K562 (cell line): Measurements from ENCODE around the gene VSTM1. TPM values are rescaled to one million over a fixed set of nuclear protein-coding genes. Genes with fewer than 3 reads are reported as not detected.

ENCODE experiments used
- ATAC-seq: fragments of 200-7000 bp; cut with Tn5 transposase; 3 replicates; pipeline ENCODE4 v1.9.1; 2020; ENCODE audit warnings: moderate library complexity
- BruUV-seq: library from RNA; stranded (reverse); fragments of 400-500 nt; replicated peaks from 2 replicates; lab custom pipeline; 2021; lab: Mats Ljungman, UMichigan
- CTCF ChIA-PET: fragments of 300-600 bp; formaldehyde crosslinking; extraction: SDS; loops from one replicate; lab custom pipeline; 2021; ENCODE audit warnings: low intra/inter-chr PET ratio; lab: Yijun Ruan, JAX
- POLR2A ChIA-PET: fragments of 300-600, 350-650 bp; sonication (Branson Sonifier 250); formaldehyde crosslinking; extraction: SDS; loops from one replicate; lab custom pipeline; 2021; ENCODE audit warnings: antibody characterized with exemption, inconsistent platforms; lab: Yijun Ruan, JAX
- DNase-seq, 4 experiments: peaks; one replicate each; pipeline versions ENCODE4 v3.0.0 to v3.0.0-alpha.2; 2011 to 2018; ENCODE audit warnings: low spot score in 3 of 4, mixed read lengths in 3 of 4; ENCODE audit errors: extremely low read depth in 1 of 4
- FAIRE-seq: peaks from 2 replicates; lab custom pipeline; 2011; peaks lifted over from hg19 to GRCh38; lab: Jason Lieb, UNC
- H2AFZ ChIP-seq: 2 replicates; pipeline ENCODE4 v1.6.0; 2011; ENCODE audit warnings: low read depth, low read length, control low read depth, inconsistent platforms
- H3K27ac ChIP-seq: fragments of 200-600 bp; 3 replicates; pipeline ENCODE4 v1.8.0; 2011; ENCODE audit warnings: low read depth, mild to moderate bottlenecking, control low read depth, inconsistent platforms, low read length, moderate library complexity, mixed read lengths; ENCODE audit errors: extremely low read depth
- H3K27me3 ChIP-seq, 2 experiments: fragments of 300-600 bp in 1 of 2; 2 replicates in 1 of 2; 3 replicates in 1 of 2; pipeline versions ENCODE4 v1.6.0 to v1.8.0; 2011; ENCODE audit warnings: inconsistent platforms in 2 of 2, low read length in 2 of 2, mild to moderate bottlenecking in 1 of 2, mixed read lengths in 1 of 2, moderate library complexity in 1 of 2; ENCODE audit not compliant: control insufficient read depth in 2 of 2, insufficient read depth in 2 of 2
- H3K36me3 ChIP-seq: fragments of 300-600 bp; 3 replicates; pipeline ENCODE4 v1.8.0; 2011; ENCODE audit warnings: mild to moderate bottlenecking, low read length, inconsistent platforms; ENCODE audit not compliant: control insufficient read depth, insufficient read depth
- H3K4me1 ChIP-seq, 2 experiments: fragments of 200-600 bp in 1 of 2; replicated peaks in 1 of 2; 2 replicates in 1 of 2; 3 replicates in 1 of 2; pipeline versions ENCODE4 v1.5.1 to v1.8.0; 2011; ENCODE audit warnings: inconsistent platforms in 2 of 2, low read length in 2 of 2, mild to moderate bottlenecking in 1 of 2, mixed read lengths in 1 of 2, moderate library complexity in 1 of 2; ENCODE audit not compliant: control insufficient read depth in 2 of 2, insufficient read depth in 2 of 2
- H3K4me2 ChIP-seq: 2 replicates; pipeline ENCODE4 v1.6.1; 2011; ENCODE audit warnings: low read length, control low read depth, inconsistent platforms, mixed read lengths; ENCODE audit not compliant: insufficient read depth
- H3K4me3 ChIP-seq: fragments of 200-600 bp; sonication (generic), shearing (Covaris generic); 2 replicates; pipeline ENCODE4 v1.5.1; 2016; ENCODE audit warnings: control low read depth, inconsistent platforms
- H3K79me2 ChIP-seq: fragments of 200-600 bp; 3 replicates; pipeline ENCODE4 v1.8.0; 2011; ENCODE audit warnings: low read length, inconsistent platforms; ENCODE audit not compliant: control insufficient read depth, insufficient read depth
- H3K9ac ChIP-seq, 2 experiments: 2 replicates each; pipeline versions ENCODE4 v1.6.0 to v1.6.1; 2011; ENCODE audit warnings: low read depth in 2 of 2, low read length in 2 of 2, control low read depth in 1 of 2, inconsistent platforms in 1 of 2, mild to moderate bottlenecking in 1 of 2, mixed read lengths in 1 of 2; ENCODE audit not compliant: insufficient read depth in 1 of 2
- H3K9me1 ChIP-seq: one replicate; pipeline ENCODE4 v1.6.0; 2011; ENCODE audit warnings: inconsistent platforms, mild to moderate bottlenecking, low read length, moderate library complexity; ENCODE audit not compliant: control insufficient read depth, insufficient read depth
- H3K9me3 ChIP-seq: replicated peaks from 2 replicates; pipeline ENCODE4 v1.5.1; 2011; ENCODE audit warnings: low read depth, low read length, inconsistent platforms; ENCODE audit not compliant: control insufficient read depth, insufficient read depth
- H4K20me1 ChIP-seq: replicated peaks from 2 replicates; pipeline ENCODE4 v1.6.1; 2011; ENCODE audit warnings: low read length, inconsistent platforms, mixed read lengths; ENCODE audit not compliant: control insufficient read depth, insufficient read depth
- CBFB ChIP-seq: sonication (generic); formaldehyde crosslinking; IDR thresholded peaks from 2 replicates; pipeline ENCODE4 v1.4.0; 2020; ENCODE audit warnings: mild to moderate bottlenecking, missing genetic modification reagents
- CREBBP ChIP-seq: IDR thresholded peaks from one replicate; pipeline ENCODE4 v1.6.1; 2012; ENCODE audit warnings: low read depth, mild to moderate bottlenecking, control low read depth, inconsistent platforms, low read length
- FOXA1 ChIP-seq: fragments of 450-650 bp; IDR thresholded peaks from 2 replicates; pipeline ENCODE4 v1.6.1; 2016; ENCODE audit warnings: mild to moderate bottlenecking, borderline replicate concordance
- HMGN3 ChIP-seq: IDR thresholded peaks from 2 replicates; pipeline ENCODE4 v1.6.1; 2011; ENCODE audit warnings: borderline replicate concordance, low read depth, mild to moderate bottlenecking, mixed read lengths, low read length; ENCODE audit not compliant: insufficient read length; ENCODE audit errors: extremely low read depth
- HNRNPL ChIP-seq: fragments of 200-400 bp; formaldehyde crosslinking; IDR thresholded peaks from 2 replicates; pipeline ENCODE4 v1.6.1; 2017; ENCODE audit warnings: low read depth, mild to moderate bottlenecking, low read length
- IFI16 ChIP-seq: fragments of 250-450 bp; sonication (Bioruptor Pico); IDR thresholded peaks from 2 replicates; pipeline ENCODE4 v2.1.2; 2022; ENCODE audit warnings: mild to moderate bottlenecking, inconsistent platforms
- MEF2A ChIP-seq: IDR thresholded peaks from 2 replicates; pipeline ENCODE4 v1.6.1; 2011; ENCODE audit warnings: low read depth, mild to moderate bottlenecking, low read length, moderate library complexity; ENCODE audit not compliant: control insufficient read depth
- RFX5 ChIP-seq: IDR thresholded peaks from 2 replicates; pipeline ENCODE4 v1.6.1; 2011; ENCODE audit warnings: low read depth, mild to moderate bottlenecking, improper control_type of control experiment, low read length
- SRSF9 ChIP-seq: fragments of 200-400 bp; formaldehyde crosslinking; IDR thresholded peaks from 2 replicates; pipeline ENCODE4 v1.6.1; 2017; ENCODE audit warnings: low read depth, low read length, borderline replicate concordance
- ZNF551 ChIP-seq: fragments of 250-450 bp; sonication (Bioruptor Pico); IDR thresholded peaks from 2 replicates; pipeline ENCODE4 v1.5.0; 2021; ENCODE audit warnings: mild to moderate bottlenecking, moderate library complexity
- WGBS: fragments of 100-300 bp; shearing (Covaris generic); methylation state at CpG from one replicate; pipeline ENCODE4 v1.1.6; 2016; ENCODE audit warnings: low coverage, mixed read lengths; ENCODE audit not compliant: insufficient coverage; ENCODE audit errors: missing lambda C conversion rate; 5-methylcytosine and 5-hydroxymethylcytosine counted together
- in situ Hi-C: fragments of 300-500 bp; cut with MboI; formaldehyde crosslinking; loops from 4 replicates; pipeline ENCODE4 v1.15.0; 2018; ENCODE audit warnings: inconsistent platforms, mixed read lengths
- intact Hi-C: fragments of 100-400 bp; cut with micrococcal nuclease; formaldehyde crosslinking; loops from 2 replicates; pipeline ENCODE4 v1.14.2; 2022
- polyA plus RNA-seq, 8 experiments: library from polyadenylated mRNA; depleted of rRNA in 4 of 8; stranded (reverse) in 5 of 8; unstranded in 3 of 8; fragments of >200 nt; fragmentation: Nextera tagmentation in 2 of 8; fragmentation: Illumina TruSeq in 1 of 8; extraction: Ambion mirVana in 2 of 8; extraction: Trizol in 1 of 8; gene quantifications; 2 replicates each; pipeline versions ENCODE4 v1.2.1 to v1.2.3, GENCODE V29; 2011 to 2014; ENCODE audit warnings: inconsistent platforms in 1 of 8, missing spikeins in 1 of 8
- total RNA-seq, 7 experiments: library from RNA; depleted of rRNA in 6 of 7; stranded (reverse); fragments of >200 nt in 6 of 7; fragmentation: Illumina TruSeq in 2 of 7; extraction: Trizol in 2 of 7; gene quantifications; 2 replicates each; pipeline versions ENCODE4 v1.2.1 to v1.2.3, GENCODE V29; 2011 to 2021; ENCODE audit warnings: low replicate concordance in 1 of 7
- TF ChIP-seq, protein P1 (sequence below): fragments of 450-650 bp; IDR thresholded peaks from 2 replicates; pipeline ENCODE4 v1.6.1; 2016; ENCODE audit warnings: antibody characterized with exemption
- TF ChIP-seq, protein P2 (sequence below): fragments of 250-450 bp; sonication (Bioruptor Pico); IDR thresholded peaks from 2 replicates; pipeline ENCODE4 v1.4.0; 2020; ENCODE audit warnings: mild to moderate bottlenecking
- TF ChIP-seq, protein P3 (sequence below), 2 experiments: fragments of 450-650 bp in 1 of 2; sonication (generic) in 1 of 2; formaldehyde crosslinking in 1 of 2; IDR thresholded peaks in 1 of 2; conservative IDR thresholded peaks in 1 of 2; 2 replicates each; pipeline versions ENCODE4 v1.6.1 to v1.8.1; 2016 to 2023; ENCODE audit warnings: mild to moderate bottlenecking in 2 of 2, moderate library complexity in 2 of 2, inconsistent platforms in 1 of 2, missing genetic modification reagents in 1 of 2
- TF ChIP-seq, protein P4 (sequence below): fragments of 200-800 bp; sonication (Bioruptor generic); IDR thresholded peaks from 2 replicates; pipeline ENCODE4 v1.6.1; 2017; ENCODE audit warnings: missing genetic modification characterization, missing compliant biosample characterization

The VSTM1 gene
- total and polyA plus RNA-seq, 9 of the 15 experiments (the other 6 are each of a cell fraction or from before 2014, with no cell fraction given): not detected

DNA sequence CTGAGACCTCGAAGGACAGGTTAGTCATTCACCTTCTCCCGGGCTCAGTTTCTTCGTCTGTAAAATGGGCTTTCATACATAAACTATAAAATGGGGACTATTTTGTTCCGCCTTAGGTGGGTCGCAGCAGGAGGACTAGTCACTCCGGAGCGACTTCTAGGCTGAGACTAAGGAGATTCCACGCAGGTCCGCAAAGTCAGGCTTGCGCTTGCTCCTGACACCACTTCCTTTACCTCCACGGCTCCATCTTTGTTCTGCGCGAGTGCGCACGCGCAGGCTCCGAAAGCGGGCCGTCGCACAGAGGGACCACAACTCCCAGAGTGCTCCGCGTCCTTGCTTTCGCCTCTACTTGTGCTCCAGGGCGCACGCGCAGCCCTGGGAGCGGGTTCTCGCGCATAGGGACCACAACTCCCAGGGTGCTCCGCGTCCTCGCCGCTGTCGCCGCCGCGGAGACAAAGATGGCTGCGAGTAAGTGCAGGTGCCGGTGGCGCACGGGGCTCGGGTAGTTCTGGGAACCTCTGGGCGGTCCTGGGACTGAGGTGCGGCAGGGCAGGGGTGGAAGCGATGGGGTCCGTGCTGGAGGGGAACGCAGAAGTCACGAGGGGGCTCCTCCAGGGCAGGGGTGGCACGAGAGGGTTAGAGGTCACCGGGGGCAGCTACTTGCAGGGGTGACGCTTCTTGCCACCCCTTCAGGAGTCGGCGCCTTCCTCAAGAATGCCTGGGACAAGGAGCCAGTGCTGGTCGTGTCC, 38.9 kb upstream of the VSTM1 start, which contains the start of gene NDUFA3 (continued):
- TF ChIP-seq HMGN3 (peak; percentile 68), MEF2A (no peak)
- TF ChIP-seq, protein P1, sequence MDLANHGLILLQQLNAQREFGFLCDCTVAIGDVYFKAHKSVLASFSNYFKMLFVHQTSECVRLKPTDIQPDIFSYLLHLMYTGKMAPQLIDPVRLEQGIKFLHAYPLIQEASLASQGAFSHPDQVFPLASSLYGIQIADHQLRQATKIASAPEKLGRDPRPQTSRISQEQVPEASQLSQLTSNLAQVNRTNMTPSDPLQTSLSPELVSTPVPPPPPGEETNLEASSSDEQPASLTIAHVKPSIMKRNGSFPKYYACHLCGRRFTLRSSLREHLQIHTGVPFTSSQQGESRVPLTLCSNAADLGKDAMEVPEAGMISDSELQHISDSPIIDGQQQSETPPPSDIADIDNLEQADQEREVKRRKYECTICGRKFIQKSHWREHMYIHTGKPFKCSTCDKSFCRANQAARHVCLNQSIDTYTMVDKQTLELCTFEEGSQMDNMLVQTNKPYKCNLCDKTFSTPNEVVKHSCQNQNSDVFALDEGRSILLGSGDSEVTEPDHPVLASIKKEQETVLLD: peak; percentile 99
- TF ChIP-seq, protein P2, sequence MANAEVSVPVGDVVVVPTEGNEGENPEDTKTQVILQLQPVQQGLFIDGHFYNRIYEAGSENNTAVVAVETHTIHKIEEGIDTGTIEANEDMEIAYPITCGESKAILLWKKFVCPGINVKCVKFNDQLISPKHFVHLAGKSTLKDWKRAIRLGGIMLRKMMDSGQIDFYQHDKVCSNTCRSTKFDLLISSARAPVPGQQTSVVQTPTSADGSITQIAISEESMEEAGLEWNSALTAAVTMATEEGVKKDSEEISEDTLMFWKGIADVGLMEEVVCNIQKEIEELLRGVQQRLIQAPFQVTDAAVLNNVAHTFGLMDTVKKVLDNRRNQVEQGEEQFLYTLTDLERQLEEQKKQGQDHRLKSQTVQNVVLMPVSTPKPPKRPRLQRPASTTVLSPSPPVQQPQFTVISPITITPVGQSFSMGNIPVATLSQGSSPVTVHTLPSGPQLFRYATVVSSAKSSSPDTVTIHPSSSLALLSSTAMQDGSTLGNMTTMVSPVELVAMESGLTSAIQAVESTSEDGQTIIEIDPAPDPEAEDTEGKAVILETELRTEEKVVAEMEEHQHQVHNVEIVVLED (CRISPR knock-in tag): peak; percentile 80
- TF ChIP-seq, all 486 proteins: peak for 118

DNA sequence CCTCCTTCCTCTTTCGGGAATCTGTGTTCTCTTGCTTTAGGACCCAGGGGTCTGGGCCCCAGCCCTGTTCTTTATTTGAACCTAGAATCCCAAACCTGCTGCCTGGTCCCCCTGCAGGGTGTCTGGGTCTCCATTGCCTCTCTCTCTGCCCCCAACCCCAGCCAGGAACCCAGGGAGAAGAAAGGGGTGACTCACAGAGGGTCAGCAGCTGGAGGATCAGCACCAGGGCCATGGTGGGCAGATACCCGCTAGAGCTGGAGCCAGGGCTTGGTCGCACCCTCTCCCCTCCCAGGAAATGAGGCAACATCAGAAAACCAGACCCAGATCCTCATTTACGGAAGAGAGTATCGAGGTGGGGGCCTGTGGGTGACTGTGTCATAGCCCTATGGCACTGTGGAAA, 36.9 kb upstream of the VSTM1 start, which contains the start of gene OSCAR:
Gene OSCAR (minus strand): TSS at position 243 of the 400 bp plus-strand sequence. CDS start 11 bp downstream, at position 232.
- peaks cover 24% of the 10 kb centered on the region for H3K79me2 ChIP-seq
- ATAC-seq: no peak
- no peaks in the 10 kb centered on the region for H4K20me1 ChIP-seq
- no peak for FAIRE-seq
- CTCF ChIA-PET: no interaction called here
- H3K36me3 ChIP-seq: peaks cover 13% of the 10 kb centered on the region; the same call in 2 of the 3 replicates
- in situ Hi-C loops (no loop called here), intact Hi-C loops (no loop called here)
- peak within 1 kb of the TSS in 1 of 2 experiments; percentile 56; a peak in 1 of 4 replicates for H3K9ac ChIP-seq
- H3K9me3 ChIP-seq: no peaks in the 10 kb centered on the region
- no peak within 1 kb of the TSS for H3K4me3 ChIP-seq
- peaks cover 0 to 34% of the 10 kb centered on the region in 2 experiments; a peak in 4 of 5 replicates for H3K4me1 ChIP-seq
- DNase-seq: no peak
- H3K27ac ChIP-seq: no peak within 1 kb of the TSS
- POLR2A ChIA-PET: interaction anchor here (0.6 kb wide), 1 partner anchor 14 kb away, joined by 5 read pairs; no protein-coding TSS in a partner anchor
- no peak within 1 kb of the TSS for H2AFZ ChIP-seq
- no TSS peak for BruUV-seq
- no peaks in the 10 kb centered on the region for H3K9me1 ChIP-seq
- 38% methylated on average over 5 of the region's 5 CpGs for WGBS
- no peaks in the 10 kb centered on the region for H3K27me3 ChIP-seq
- H3K4me2 ChIP-seq: no peak within 1 kb of the TSS
- TF ChIP-seq FOXA1 (no peak), HNRNPL (no peak), CBFB (CRISPR knock-in tag) (no peak), SRSF9 (no peak), RFX5 (no peak), ZNF551 (CRISPR knock-in tag) (no peak), CREBBP (no peak), IFI16 (CRISPR knock-in tag) (no peak)
- TF ChIP-seq, protein P3, sequence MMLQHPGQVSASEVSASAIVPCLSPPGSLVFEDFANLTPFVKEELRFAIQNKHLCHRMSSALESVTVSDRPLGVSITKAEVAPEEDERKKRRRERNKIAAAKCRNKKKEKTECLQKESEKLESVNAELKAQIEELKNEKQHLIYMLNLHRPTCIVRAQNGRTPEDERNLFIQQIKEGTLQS (IDR thresholded peaks at IDR 0.05): peak; percentile 22; the same call in 1 of the 2 replicates
- TF ChIP-seq, protein P3 (CRISPR knock-in tag; conservative IDR thresholded peaks at IDR 0.05): no peak
- TF ChIP-seq, protein P4, sequence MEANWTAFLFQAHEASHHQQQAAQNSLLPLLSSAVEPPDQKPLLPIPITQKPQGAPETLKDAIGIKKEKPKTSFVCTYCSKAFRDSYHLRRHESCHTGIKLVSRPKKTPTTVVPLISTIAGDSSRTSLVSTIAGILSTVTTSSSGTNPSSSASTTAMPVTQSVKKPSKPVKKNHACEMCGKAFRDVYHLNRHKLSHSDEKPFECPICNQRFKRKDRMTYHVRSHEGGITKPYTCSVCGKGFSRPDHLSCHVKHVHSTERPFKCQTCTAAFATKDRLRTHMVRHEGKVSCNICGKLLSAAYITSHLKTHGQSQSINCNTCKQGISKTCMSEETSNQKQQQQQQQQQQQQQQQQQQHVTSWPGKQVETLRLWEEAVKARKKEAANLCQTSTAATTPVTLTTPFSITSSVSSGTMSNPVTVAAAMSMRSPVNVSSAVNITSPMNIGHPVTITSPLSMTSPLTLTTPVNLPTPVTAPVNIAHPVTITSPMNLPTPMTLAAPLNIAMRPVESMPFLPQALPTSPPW (CRISPR knock-in tag): 0 out of 2 replicates have a peak, but pooled peaks have one; percentile 26
